Measurements from ENCODE around the gene GOSR1.
"Not testable (repeated sequence)": the region's sequence is repeated elsewhere in the genome, so short reads cannot be mapped to it uniquely, and the experiment has no call there.

The GOSR1 gene

DNA sequence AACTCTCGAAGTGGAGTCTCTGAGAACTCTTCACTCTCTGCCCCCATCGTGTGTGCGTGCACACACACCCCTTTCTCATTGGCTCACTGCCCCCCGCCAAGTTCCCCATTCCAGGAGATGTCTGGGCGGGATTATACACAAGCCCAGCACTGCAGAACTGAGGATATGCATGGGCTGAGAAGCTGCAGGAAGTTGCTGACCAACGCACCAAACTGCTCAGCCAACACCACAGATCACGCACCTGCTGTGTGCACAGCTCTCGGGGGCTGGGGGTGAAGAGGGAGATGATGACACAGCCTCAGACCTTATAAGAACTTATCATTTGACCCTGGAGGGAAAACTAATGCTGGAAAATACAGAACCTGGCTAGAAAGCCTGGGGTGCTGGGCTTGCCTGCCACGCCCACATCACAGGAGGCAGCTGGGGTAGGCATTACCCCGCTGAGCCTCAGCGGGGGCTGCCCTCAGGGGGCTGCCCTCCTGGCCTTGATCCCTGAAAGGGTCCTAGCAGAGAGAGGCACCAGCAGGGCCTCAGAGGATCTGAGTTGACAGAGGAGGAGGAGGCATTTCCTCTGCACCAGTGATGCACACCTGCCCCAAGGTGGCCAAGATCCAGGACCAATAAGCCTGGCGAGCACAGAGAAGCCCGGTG, 87.3 kb downstream of the GOSR1 start:
- not testable (repeated sequence) for DNase-seq

DNA sequence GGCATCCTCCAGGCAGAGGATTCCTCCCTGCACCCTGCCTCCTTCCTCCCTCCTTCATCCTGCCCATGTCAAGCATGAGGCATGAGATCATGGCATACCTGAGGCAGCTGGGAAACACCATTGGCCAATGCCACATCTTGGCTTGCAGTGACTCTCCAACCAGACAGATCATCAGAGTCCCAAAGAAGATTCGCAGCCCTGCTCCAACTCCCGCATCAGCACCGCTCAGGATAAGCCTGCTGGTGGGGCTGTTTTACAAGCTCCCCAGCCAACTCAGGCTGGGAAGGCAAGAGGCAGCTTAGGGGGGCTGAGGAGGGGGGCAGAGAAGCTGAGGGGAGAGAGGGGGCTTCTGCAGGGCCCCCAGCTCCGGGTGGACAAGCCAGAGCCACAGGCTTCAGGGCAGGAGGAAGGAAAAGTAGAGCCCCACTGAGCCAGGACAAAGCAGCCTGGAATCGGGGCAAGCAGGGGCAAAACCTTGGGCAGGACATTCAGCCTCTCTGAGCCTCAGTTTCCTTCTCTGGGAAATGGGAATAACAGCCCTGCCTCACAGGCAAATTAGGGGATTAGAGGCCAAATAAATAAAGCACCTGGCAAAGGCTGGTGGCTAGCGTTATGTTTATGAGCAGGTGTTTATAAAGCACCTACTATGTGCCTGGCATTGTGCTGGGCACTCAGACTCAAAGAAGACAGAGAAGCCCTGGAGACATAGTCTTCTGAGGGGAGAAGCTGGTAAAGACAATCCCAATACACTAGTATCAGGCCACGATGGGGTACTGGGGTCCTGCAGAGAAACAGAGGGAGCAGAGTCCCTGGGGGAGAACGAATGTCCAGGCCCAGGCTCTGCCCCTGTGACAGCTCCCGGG, 88.1 kb downstream of the GOSR1 start:
- no peak for DNase-seq

DNA sequence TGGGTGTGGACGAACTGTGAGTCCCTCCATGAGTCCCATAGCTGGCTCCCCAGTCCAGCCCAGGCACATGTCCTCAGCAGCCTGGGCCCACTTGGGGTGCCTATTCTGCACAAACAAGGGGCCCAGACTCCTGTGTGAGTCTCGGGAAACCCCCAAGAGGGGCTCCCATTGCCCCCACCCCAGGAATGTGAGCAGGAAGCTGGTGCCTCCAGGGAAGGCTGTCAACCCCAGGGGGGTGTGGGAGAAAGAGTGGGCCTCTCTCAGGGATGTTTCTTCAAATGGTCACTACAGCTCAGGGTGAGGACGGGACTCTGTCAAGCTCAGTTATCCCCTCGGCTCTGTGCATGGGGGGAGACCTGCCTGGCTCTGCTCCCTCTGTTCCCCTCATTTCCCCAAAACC, 88.9 kb downstream of the GOSR1 start:
- not testable (repeated sequence) for DNase-seq

DNA sequence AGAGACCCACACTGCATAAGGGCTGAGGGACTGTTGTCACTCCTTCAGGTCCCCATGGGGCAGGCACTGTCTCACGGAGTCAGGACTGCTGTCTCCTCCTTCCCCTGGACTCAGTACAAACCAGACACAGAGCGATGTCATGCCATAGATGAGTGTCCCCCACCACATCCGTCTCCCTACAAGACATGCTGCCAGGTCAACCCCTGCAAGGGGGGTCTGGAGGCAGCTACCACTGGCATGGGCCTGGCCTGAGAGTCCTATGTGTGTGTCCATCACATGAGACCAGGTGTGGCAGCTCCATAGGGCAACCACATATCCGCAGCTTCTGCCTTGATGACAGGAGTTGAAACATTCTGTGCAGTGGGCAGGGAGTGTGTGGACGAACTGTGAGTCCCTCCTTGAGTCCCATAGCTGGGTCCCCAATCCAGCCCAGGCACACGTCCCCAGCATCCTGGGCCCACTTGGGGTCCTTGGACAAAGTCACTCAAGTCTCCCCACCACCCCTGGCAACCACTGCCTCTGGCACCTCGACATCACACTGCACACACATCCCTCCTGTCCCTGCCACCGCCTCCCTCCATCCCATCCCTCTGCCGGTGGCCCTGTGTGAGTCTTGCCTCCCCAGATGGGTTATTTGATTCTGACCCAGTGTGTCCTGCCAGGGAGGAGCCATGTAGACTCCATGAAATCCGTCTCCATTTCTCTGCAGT, 89.5 kb downstream of the GOSR1 start:
- not testable (repeated sequence) for DNase-seq

DNA sequence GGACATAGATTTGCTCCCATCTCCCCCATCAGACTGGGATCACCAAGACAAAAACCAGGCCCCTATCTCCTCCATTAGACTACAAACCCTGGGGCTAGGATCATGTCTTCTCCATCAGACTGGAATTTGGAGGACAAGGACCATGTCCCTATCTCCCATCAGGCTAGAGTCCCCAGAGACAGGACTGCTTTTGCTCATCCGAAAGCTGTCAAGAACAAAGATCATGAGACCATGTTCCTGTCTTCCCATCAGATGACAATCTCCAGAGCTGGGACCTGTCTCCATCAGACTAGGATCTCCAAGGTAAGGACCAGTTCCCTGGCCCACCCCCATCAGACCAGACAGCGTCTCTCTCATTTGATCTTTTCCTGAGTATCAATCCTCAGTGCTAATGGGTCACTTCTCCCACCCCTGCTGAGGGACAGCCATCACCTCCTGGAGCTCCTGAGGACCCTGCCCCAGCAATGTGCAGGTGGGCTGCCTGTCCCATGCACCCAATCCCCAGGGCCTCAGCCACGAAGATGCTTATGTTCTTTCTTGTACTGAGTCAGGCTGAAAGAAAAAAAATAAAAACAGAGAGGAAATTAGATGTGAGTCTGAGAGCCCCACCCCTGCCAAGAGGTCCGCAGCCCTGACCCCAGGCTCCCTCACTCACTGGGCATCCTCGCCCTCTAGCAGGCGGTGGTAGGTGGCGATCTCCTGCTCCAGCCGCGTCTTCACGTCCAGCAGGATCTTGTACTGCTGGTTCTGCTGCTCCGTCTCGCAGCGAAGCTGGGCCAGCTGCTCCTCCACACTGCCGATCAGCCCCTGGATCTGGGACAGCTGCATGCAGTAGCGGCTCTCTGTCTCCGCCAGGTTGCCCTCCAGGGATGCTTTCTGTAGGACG, 90.3 kb downstream of the GOSR1 start:
- DNase-seq: no peak

DNA sequence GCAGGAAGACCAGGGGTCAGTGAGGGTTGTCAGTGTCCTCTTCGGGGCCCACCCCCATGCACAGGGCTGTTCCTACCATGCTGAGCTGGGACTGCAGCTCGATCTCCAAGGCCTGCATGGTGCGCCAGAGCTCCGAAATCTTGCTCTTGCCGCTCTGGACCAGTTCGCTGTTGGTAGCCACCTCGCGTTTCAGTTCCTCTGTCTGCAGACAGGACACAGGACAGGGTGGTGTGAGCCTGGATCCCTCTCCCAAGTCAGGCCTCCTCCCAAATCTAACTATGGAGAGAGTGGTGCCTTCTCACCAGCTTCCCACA, 90.9 kb downstream of the GOSR1 start:
- DNase-seq: no peak

DNA sequence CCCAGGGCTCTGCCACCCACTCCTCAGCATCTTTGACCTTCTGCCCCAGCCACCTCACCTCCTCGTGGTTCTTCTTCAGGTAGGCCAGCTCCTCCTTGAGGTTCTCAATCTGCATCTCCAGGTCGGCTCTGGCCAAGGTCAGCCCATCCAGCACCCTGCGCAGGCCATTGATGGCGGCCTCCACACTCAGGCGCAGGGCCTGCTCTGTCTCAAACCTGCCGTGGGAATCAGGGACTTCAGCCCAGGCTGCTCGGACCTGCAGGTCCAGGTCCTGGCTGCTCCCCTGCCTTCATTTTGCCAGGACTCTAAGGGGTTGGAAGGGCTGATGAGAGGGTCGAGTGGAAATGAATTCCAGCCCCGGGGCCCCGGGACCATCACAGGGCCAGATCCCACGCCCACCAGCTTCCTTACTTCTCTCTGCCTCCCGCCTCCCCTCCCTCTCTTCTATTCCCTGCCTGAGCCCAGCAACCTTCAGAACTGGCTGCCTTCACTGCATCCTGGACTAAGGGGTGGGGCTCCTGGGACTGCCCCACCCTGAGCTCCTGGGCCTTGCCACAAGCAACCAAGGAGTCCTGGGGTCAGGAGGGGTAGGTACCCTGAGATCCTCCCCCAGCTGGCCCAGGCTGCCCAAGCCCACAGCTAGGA, 92.4 kb downstream of the GOSR1 start:
- DNase-seq: not testable (repeated sequence)

DNA sequence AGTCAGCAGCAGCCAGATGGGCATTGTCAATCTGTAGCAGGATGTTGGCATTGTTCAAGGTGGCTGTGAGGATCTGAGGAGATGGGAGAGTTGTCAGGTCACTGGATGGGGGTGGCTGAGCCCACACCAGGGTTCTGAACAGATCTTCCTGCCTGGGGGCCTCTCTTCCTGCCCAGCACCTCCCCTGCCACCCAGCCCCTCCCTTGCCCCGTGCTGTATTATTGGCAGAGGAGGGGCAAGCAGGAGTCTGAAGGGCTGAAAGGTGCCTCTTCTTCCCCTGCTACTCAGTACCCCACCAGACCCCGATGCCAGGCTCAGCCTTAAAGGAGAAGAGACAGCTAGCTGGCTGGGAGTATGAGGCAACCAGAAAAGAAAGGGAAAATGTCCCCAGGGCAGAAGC, 93.0 kb downstream of the GOSR1 start:
- no peak for DNase-seq

DNA sequence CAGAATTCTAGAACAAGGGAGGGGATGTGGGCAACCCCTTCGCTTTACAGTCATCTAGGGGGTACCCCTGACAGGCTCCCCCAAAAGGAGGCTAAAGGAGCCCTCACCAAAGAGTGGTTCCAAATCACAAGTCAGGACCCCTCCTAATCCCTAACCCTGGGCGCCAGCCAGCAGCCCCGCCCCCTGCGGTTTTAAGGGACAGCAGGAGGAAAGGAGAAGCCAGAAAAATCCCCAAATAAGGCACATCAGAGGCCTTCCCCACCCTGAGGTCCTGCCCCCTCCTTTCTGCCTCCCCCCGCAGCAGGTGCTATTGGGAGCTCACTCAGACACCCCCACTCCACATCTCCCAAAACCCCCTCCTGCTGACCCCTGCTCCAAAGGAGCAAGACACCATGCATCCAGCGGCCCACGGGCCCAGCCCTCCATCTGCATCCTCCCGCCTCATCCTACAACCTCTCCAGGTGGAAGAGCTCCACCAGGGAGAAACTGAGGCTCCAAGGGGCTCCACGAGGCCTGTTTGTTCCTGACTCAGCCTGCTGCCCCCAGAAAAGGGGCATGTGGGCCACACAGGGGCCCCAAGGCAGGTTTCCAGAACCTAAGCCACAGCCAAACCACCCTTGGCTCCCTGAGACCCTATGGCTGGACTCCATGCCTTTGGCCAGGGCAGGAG, 93.5 kb downstream of the GOSR1 start:
- no peak for DNase-seq

DNA sequence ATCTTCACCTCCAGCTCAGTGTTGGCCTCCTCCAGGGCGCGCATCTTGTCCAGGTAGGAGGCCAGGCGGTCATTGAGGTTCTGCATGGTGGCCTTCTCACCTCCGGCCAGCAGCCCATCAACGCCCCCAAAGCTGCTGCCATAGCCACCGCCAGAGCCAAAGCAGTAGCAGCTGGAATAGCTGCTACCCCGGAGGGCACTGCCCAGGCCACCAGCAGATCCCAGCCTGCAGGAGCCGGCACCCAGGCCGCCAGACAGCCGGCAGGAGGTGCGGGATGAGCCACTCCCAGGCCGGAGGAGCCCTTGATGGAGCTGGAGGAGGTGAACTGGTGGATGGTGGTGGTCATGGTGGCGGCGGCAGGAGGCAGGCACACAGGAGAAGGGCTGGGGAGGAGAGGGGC, 94.2 kb downstream of the GOSR1 start:
- not testable (repeated sequence) for DNase-seq

DNA sequence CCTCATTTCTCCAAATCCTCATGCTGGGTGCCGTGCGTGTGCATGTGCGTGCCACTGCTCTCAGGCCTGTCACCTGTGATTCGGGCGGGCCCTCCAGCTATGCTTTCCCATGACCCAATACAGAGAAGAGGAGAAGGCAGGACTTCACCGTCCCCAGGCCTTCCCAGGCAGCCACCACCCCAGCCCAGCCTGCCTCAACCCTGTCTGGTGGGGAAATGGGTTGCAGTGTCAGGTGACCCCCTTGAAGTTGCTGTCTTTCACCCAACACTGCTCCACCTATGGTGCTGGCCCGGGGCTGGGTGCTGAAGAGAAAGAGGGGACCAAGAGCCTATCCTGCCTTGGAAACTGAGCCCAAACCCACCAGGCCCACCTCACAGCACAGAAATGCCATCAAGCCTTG, 94.7 kb downstream of the GOSR1 start:
- DNase-seq: no peak

DNA sequence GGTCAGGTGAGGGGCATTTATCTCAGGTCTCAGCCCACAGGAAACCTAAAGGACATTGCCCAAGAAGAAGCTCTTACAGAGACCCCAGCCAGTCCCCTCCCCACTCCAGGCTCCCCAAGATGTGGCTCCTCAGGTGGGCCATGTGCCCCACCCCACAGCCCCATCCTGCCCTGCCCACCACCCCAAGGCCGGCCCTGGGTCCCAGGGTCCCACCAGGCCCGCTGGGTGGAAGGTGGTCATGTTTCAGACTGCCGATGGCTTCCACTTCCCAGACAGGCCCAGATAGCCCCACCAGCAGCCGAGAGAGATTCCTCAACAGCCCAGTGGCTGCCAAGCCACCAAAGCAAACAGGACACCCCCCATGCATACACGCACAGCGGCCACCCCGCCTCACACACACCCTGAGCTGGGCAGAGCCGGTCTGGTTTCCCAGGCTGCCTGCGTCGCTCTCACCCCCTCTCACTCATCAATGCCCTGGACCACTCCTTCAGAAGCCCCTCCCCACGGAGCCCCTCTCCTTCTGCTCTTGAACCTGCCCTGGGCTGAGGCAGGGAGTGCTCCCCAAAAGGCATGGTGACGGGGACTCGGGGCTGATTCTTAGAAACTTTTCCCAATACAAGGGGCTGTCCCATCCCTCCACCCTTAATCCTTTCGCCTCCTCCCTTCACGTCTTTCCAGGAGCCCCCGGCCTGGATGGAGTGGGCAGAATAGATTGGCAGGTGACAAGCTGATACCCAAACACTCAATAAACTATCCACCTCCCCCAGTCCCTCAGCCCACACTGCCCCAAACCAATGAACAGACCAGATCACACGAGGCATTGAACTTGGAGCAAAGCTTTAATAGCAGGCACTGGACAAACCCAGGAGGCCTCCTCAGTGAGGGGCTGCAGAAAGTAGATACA, 95.7 kb downstream of the GOSR1 start:
- DNase-seq: not testable (repeated sequence)

DNA sequence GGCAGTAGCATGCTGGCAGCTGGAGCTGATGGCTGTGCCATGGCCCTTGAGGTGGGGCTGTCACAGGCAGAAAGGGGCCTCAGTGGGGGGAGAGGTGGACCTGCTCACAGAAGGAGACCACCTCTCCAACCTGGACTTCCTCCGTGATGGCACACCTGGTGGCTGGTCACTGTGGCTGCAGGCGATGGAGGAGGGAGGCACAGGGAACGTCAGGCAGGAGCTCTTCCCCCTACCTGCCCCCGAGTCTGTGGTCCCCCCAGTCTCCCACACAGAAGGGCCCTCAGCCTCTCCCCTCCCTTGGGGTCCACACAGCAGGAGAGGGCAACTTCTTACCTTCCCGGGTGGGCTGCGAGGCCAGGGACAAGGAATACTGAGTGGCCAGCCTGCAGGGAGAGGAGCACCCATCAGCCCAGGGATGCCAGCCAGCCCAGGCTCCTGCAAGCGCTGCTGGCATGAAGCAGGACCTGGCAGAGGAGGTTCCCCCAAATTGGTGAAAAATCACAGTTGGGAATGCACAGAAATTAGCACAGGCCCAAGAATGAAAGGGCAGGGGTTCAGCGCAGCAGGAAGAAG, 96.5 kb downstream of the GOSR1 start:
- DNase-seq: no peak

DNA sequence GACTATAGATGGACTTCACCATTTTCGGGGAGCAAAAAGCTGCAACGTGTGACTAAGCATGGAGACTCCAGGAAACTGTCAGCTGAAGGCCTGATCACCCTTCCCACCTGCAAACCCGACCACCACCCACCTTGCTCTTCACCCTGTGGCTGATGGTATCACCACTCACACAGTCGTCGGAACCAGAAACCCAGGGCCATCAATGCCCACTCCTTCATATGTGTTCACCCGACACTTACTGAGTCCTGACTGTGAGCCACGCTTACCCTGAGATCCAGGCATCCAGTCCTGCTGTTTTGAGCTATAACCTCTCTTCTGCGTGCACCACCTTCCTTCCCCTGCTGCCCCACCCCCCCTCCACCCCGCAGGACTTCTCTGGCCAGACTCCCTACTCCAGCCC, 97.1 kb downstream of the GOSR1 start:
- DNase-seq: not testable (repeated sequence)

DNA sequence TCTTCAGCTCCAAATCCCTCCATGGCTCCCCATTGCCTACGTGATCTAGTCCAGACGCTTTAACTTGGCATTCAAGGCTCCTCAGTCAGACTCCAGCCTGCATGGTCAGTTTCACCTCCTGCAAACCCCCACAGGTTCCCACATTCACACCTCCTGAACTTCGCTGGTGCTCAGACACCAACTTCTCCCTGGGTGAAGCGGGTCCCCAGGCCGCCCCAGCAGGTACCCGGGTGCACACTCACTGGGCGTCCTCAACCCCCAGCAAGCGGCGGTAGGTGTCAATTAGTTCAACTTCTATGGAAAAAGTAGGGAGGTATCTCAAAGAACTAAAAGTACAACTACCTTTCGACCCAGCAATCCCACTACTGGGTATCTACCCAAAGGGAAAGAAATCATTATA, 97.6 kb downstream of the GOSR1 start:
- not testable (repeated sequence) for DNase-seq

DNA sequence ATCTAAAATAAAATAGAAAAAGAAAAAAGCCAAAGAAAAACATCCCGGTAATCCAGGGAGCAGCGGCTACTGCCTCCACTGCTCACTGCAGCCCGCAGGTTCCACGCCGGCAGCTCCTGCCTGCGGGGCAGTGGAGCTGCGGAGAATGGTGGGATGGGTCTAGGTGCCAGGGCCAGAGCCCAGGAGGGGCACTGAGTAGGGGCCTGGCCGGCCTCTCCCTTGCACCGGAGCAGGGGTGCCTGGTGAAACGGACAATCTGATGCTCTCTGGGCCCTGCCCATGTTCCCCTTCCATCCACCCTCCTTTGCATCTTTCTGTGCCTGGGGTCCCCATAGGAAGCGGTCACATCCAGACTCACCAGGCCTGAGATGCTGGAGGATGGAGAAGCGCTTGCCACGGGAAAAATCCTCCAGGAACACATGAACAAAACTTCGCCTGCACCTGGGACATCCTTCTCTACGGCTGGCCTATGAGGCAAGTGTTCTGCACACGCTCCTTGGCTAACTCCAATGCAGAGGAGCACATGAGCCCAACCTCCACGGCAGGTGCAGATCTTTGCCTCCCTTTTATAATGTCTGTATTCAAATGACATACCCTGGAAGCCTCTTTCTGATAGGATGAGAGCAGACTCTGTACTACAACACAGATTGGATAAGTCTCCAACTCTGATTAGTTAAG, 98.6 kb downstream of the GOSR1 start:
- not testable (repeated sequence) for DNase-seq

DNA sequence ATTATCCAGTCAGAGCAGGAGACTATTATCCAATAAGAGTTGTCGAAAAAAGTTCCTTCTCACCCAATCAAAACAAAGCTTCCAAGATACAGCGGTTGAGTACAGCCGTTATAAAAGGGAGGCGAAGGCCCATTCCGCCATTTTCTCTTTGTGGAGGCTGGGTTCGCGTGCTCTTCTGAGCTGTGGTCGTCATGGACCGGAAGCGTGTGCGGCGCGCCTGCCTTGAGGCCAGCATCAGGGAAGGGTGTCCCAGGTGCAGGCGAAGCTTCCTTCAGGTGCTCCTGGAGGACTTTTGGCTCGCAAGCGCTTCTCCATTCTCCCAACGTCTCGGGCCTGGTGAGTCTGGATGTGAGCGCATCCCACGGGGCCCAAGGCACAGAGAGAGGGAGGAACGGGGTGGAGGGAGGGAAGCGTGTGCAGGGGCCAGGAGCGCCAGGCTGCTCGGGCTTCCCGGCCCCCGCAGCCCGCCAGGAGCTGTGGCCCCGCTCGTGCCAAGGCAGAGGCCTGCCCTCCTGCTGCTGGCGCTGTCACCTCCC, 99.2 kb downstream of the GOSR1 start:
- no peak for DNase-seq

Measured in NCI-H526 (cell line).